ENCODE results near the gene RUNX3.

The RUNX3 gene

DNA sequence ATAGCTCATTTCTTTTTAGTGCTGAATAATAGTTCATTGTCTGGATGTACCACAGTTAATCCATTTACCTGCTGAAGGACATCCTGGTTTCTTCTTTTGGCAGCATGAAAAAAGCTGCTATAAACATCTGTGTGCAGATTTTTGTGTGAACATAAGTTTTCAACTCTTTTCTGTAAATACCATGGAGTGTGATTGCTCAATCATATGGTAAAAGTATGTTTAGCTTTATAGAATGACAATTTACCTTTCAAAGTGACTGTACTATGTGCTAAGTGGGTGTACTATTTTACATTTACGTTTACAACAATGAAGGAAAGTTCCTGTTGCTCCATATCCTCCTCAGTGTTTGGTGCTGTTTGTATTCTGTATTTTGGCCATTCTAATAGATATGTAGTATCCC is 49.0 kb downstream of the RUNX3 start:
- DNase-seq (ENCODE audit: low spot score), result no peak

GRCh38 chr1:24878775-24879742 is 51.0 kb downstream of the RUNX3 start:
- peak; percentile 42 for DNase-seq (ENCODE audit: low spot score)

GRCh38 chr1:24878045-24878444 is 52.0 kb downstream of the RUNX3 start:
- no peak for DNase-seq (ENCODE audit: low spot score)

DNA sequence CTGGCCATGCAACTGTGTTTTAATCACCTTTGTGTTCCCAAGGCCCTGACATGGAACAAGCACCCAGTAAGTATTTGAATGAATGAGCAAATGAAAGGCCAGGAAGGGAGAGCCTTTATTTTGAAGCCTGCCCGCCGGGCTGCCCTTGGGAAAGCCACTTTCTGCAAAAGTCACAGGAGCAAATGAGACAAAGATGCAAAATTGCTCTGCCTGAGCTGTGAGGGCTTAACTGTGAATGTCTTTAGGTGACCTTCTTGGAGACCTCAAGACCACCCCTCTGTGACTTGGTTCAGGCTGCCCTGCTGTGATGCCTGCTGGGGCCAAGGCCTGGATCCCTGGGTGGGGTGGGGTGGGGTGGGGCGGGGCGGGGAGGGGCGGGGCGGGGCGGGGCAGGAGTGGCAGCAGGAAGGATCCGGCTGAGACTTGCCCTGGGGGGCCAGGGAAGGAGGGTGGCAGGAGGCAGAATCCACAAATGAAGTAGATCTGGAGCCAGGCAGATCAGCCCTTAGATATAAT is 54.0 kb downstream of the RUNX3 start:
- no peak for DNase-seq (ENCODE audit: low spot score)

DNA sequence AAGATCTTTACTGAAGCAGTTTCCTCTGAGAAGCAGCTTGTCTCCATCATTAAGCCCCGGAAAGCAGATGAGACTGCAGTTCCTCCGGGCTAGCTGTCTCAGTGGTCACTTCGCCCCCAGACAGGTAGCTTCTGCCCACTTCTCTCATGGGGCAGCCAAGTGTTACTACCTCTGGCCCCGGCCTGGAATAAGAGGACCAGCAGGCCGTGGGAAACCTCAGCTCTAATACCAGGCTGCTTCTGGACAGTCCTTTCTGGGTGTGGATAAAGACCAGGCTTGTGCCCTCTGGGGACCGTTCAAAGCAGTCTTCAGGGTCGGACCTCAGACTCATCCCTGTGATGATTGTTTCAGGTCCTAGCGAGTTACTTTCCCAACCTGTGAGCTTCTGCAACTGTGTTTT is 54.8 kb downstream of the RUNX3 start:
- no peak for DNase-seq (ENCODE audit: low spot score)

DNA sequence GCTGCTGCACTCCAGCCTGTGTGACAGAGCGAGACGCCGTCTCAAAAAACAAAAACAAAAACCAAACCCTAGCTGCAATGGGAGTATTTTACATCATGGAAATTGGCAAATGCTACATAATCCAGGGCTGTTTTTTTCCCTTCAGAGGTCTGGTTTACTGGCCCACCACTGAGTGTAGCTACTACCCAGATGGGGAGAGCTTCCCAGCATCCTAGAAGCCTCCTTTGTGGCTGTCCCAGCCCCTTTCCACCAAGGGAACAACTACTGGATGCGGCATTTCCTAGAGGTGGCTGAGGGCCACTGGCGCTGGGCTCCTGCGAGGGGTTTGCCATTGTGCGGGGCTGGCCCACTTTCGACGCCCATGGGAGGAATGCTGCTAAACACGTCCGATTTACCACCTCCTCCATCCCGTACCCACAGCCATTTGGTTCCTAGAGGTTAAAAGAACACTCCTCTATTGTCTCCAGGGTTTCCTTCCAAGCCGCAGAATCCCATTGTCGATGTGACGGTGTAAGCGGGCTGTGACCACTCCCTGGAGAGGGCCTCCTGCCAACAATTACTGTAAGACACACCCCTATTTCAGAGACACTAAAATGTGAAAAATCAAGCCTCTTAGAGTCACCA is 55.4 kb downstream of the RUNX3 start:
- DNase-seq (ENCODE audit: low spot score), result peak; percentile 63

DNA sequence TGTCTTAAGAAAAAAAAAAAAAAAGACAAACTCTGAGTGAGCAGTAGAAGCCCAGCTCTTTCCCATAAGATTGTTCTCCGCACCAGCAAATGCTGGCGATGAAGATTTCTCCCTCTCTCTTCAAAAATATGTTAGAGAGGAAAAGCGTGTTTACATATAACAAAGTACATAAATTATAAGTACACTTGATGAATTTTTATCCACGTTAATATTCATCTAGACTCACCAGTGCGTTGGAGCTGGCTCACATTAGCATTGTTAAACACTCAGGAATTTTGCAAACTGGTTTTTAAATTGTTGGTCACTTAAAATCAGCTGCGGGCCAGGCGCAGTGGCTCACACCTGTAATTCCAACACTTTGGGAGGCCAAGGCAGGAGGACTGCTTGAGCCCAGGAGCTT is 56.0 kb downstream of the RUNX3 start:
- no peak for DNase-seq (ENCODE audit: low spot score)

GRCh38 chr1:24873148-24873547 is 56.9 kb downstream of the RUNX3 start:
- DNase-seq (ENCODE audit: low spot score), result no peak

- DNase-seq (ENCODE audit: low spot score), result no peak
These were observed 57.8 kb downstream of the RUNX3 start for GRCh38 chr1:24872061-24872850.

GRCh38 chr1:24871306-24871901 is 58.7 kb downstream of the RUNX3 start:
- no peak for DNase-seq (ENCODE audit: low spot score)

DNA sequence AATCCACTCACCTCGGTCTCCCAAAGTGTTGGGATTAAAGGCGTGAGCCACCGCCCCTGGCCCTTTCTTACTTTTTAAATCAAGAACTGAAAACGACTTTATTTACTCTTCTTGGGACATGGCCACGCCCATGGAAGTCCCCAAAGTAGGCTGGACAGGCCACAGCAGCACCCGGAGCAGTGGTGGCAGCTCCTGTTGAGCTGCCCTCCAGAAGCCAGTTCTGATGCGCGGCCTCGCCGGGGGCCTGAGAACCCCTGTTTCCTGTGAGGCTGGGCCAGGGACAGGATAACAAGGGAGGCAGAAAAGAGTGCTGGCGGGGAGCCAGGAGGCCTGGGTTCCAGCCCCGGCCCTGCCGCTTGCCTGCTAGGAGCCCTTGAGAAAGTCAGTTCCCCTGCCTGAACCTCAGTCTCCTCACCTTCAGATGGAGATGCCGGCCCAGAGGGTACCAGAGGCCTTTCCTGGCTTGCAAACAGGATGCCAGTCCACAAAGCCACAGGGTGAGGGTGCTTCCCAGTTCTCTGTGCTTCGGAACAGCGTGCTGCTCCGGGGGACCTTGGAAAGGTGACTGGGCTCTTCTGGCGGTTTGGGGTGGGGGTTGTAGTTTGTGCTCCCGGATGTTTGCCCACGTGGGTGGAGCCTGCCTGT is 59.4 kb downstream of the RUNX3 start:
- no peak for DNase-seq (ENCODE audit: low spot score)

- no peak for DNase-seq (ENCODE audit: low spot score)
These were observed 61.8 kb downstream of the RUNX3 start for GRCh38 chr1:24868016-24868875.

DNA sequence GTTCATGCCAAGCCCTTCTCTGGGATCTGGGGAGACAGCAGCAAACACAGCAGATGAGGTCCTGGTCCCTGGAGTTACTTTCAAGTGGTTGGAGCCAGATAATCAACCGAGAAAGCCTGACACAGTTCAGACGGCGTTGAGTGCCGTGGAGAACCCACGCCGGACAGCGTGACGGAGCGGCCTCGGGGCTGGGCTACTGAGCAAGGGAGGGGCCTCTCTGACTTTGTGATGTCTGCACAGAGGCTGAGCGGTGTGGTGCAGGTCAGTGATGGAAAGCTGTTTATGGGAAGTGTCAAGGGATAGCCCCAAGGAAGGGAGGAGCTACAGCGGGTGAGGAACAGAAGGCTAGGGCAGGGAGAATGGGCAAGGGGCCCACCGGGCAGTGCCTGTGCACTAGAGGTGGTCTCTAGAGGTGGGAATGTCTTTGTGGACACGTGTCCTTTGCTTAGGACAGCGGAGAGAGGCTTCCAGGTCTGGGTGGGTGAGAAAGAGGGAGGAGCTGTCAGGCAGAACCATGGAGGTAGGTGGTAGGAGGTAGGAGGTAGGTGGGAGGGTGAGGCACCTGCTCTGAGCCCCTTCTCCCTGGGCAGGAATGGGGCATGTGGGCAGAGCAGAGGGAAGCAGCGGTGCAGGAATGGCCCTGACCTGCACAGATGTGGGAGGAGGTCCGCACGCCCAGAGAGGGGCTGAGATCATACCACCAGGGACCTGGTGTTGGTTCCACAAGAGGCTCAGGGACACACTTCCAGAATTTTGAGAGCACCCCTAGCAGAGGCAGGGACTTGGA is 62.8 kb downstream of the RUNX3 start:
- no peak for DNase-seq (ENCODE audit: low spot score)

- DNase-seq (ENCODE audit: low spot score), result peak; percentile 40
These were observed 63.6 kb downstream of the RUNX3 start for GRCh38 chr1:24866211-24867083.

- DNase-seq (ENCODE audit: low spot score), result no peak
These were observed 64.5 kb downstream of the RUNX3 start for GRCh38 chr1:24865587-24865986.

DNA sequence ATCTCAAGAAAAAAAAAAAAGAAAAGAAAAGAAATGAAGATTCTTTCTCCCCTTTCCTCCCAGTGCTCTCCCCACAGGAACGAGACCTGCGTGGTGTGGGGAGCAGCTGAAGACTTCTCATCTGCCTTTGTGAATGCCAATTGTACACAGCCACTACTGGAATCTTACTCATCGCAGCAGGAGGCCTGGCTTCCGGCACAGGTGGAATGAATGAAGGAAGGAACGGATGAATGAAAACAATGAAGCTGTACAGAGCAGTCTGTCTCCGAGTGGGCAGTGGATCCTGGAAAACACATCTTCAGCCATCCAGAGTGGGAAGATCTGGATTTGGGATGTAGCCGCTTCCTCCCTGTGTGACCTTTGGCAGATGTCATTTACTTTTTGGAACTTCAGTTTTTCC is 64.9 kb downstream of the RUNX3 start:
- no peak for DNase-seq (ENCODE audit: low spot score)

DNA sequence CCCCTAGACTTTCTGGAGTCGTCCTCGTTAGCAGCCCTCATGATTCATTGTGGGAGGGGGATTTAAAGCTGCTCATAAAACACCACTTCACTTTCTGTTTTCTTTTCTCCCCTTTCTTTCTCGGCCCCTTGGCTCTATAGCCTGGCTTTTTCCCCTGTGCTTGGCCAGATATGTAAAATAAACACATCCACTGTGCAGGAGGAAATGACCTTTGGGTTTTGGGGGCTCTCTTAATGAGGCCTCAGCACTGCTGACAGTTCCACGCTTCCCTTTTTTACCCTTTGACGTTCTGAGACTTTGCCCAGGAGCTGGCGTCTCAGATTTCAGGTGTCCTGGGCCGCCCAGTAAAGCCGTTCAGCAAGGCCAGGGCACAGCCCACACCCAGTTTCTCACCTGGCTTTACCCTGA is 65.7 kb downstream of the RUNX3 start:
- no peak for DNase-seq (ENCODE audit: low spot score)

DNA sequence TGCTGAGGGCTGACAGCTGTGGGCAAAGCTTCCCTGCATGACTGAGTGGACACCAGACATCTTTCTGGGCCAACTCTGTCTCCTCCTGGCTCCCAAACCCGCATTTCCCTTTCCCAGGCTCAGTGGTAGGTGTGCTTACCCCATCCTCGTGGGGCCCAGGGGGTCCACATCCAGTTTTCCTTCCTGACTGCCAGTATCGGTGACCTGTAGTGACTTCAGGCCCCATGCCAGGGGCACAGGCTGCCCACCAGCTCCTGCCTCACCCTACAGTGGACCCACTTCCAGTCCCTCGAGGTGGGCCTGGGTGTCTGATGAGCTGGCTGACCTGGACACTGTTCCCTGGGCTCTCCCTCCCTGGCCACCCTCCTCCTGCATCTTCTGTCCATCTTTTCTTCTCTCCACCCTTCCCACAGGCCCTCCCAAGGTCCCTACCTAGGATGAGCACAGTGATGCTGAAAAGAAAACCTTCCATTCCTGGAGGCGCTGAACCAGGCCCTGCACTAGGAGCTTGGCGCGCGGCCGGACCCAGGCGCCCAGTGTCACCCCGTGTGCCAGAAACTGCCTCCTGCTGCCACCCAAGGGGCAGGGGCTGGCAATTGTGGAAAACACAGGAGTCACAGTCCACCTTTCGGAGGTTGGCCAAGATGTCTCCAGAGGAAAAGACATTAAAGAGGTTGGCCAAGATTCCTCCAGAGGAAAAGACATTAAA is 67.1 kb downstream of the RUNX3 start:
- DNase-seq (ENCODE audit: low spot score), result no peak
